SK-N-SH treated with all-trans-retinoic acid at 6 μM for 48 hours (cell line): ENCODE results near the gene PSMD6.

Experiments used
- ESRRG ChIP-seq: fragments of 250-450 bp; sonication (Bioruptor Pico); IDR thresholded peaks from 2 replicates; pipeline ENCODE4 v1.6.1; 2021; ENCODE audit warnings: mild to moderate bottlenecking
- OSR1 ChIP-seq: fragments of 250-450 bp; sonication (Bioruptor Pico); IDR thresholded peaks from 2 replicates; pipeline ENCODE4 v1.8.0; 2022; ENCODE audit warnings: moderate library complexity, mild to moderate bottlenecking, inconsistent platforms
- PPARA ChIP-seq: fragments of 250-450 bp; sonication (Bioruptor Pico); IDR thresholded peaks from 2 replicates; pipeline ENCODE4 v1.5.0; 2020; ENCODE audit warnings: mild to moderate bottlenecking, borderline replicate concordance
- TOX ChIP-seq: fragments of 250-450 bp; sonication (Bioruptor Pico); IDR thresholded peaks from 2 replicates; pipeline ENCODE4 v1.8.0; 2021; ENCODE audit warnings: mild to moderate bottlenecking, moderate library complexity, borderline replicate concordance
- ZFP3 ChIP-seq: fragments of 250-450 bp; sonication (Bioruptor Pico); IDR thresholded peaks from 2 replicates; pipeline ENCODE4 v1.5.0; 2020; ENCODE audit warnings: mild to moderate bottlenecking, moderate library complexity
- ZNF70 ChIP-seq: fragments of 450-650 bp; formaldehyde crosslinking; IDR thresholded peaks from 2 replicates; pipeline ENCODE4 v1.5.0; 2020; ENCODE audit warnings: mild to moderate bottlenecking, moderate library complexity
- TF ChIP-seq, protein P1 (sequence below): fragments of 250-450 bp; sonication (Bioruptor Pico); IDR thresholded peaks from 2 replicates; pipeline ENCODE4 v1.8.0; 2020; ENCODE audit warnings: mild to moderate bottlenecking, moderate library complexity, borderline replicate concordance

DNA sequence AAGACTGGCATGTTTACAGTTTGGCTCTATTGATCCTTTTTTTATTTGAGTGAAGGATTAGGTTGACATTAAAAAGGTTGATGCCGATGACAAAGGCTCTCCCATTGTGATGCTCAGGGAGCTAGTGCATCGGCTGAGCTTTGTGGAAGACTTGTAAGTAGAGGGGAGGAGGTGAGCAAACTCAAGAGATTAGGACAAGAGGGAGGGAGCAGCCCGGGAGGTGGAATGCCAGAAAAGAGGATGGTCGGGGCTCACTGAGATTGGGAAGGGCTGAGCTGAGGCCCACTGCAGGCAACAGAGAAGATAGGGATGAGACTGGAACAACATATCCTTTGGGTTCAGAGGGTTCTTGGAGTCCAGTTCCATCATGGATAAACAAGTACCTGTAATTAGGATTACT, 26.5 kb upstream of the PSMD6 start:
- TF ChIP-seq TOX (CRISPR knock-in tag) (no peak), ZFP3 (no peak), OSR1 (CRISPR knock-in tag) (no peak), ESRRG (CRISPR knock-in tag) (no peak), PPARA (CRISPR knock-in tag) (no peak), ZNF70 (CRISPR knock-in tag) (no peak)
- TF ChIP-seq, protein P1, sequence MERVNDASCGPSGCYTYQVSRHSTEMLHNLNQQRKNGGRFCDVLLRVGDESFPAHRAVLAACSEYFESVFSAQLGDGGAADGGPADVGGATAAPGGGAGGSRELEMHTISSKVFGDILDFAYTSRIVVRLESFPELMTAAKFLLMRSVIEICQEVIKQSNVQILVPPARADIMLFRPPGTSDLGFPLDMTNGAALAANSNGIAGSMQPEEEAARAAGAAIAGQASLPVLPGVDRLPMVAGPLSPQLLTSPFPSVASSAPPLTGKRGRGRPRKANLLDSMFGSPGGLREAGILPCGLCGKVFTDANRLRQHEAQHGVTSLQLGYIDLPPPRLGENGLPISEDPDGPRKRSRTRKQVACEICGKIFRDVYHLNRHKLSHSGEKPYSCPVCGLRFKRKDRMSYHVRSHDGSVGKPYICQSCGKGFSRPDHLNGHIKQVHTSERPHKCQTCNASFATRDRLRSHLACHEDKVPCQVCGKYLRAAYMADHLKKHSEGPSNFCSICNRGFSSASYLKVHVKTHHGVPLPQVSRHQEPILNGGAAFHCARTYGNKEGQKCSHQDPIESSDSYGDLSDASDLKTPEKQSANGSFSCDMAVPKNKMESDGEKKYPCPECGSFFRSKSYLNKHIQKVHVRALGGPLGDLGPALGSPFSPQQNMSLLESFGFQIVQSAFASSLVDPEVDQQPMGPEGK (CRISPR knock-in tag): no peak
